Adrenal gland (tissue), 12 donors: ENCODE data around the gene MYO10. TPM values are rescaled to one million over a fixed set of nuclear protein-coding genes. Genes with fewer than 3 reads are reported as not detected.

Experiments used
- DNase-seq, 7 donors: peaks; one replicate each; pipeline ENCODE4 v3.0.0-alpha.2; 2019 to 2020
- H3K27ac ChIP-seq, 5 donors: fragments of 200-600 bp; sonication (generic) in 4 of 5; 1 replicate in 3 of 5; 2 replicates in 2 of 5; pipeline versions ENCODE4 v1.5.1 to v1.8.0; 2016 to 2020; ENCODE audit warnings: mild to moderate bottlenecking in 1 of 5
- H3K27me3 ChIP-seq: fragments of 200-600 bp; 2 replicates; pipeline ENCODE4 v1.8.0; 2021
- H3K36me3 ChIP-seq, 2 donors: fragments of 200-600 bp; replicated peaks in 1 of 2; 1 replicate in 1 of 2; 2 replicates in 1 of 2; pipeline versions ENCODE4 v1.5.1 to v1.8.0; 2018 to 2022
- H3K4me1 ChIP-seq, 2 donors: fragments of 200-600 bp; replicated peaks in 1 of 2; 1 replicate in 1 of 2; 2 replicates in 1 of 2; pipeline versions ENCODE4 v1.5.1 to v1.8.0; 2018 to 2021
- H3K4me3 ChIP-seq, 4 donors: fragments of 200-600 bp; sonication (generic) in 3 of 4; one replicate each; pipeline ENCODE4 v1.5.1; 2016 to 2018
- H3K9me3 ChIP-seq, 3 donors: fragments of 200-600 bp; sonication (generic) in 1 of 3; replicated peaks in 1 of 3; 1 replicate in 2 of 3; 2 replicates in 1 of 3; pipeline versions ENCODE4 v1.5.1 to v1.8.0; 2016 to 2021
- CTCF ChIP-seq, 6 experiments: fragments of 450-650 bp in 4 of 6; fragments of 200-600 bp in 2 of 6; sonication (generic) in 1 of 6; IDR thresholded peaks; 1 replicate in 5 of 6; 2 replicates in 1 of 6; pipeline versions ENCODE4 v1.5.1 to v1.8.0; 2016 to 2021; ENCODE audit warnings: antibody characterized with exemption in 6 of 6, mild to moderate bottlenecking in 2 of 6, moderate library complexity in 1 of 6
- POLR2A ChIP-seq, 2 donors: fragments of 450-650 bp; IDR thresholded peaks; one replicate each; pipeline ENCODE4 v1.6.1; 2017; ENCODE audit warnings: antibody characterized with exemption in 2 of 2, mild to moderate bottlenecking in 2 of 2, moderate library complexity in 1 of 2
- WGBS, 4 donors: extraction: QIAGEN DNeasy Blood & Tissue Kit in 2 of 4; methylation state at CpG; one replicate each; pipeline versions ENCODE4 v1.1.5 to v1.1.7; 2013 to 2017; 5-methylcytosine and 5-hydroxymethylcytosine counted together
- intact Hi-C, 2 donors: fragments of 100-400 bp; cut with DNase I; formaldehyde crosslinking; loops; one replicate each; pipeline versions ENCODE4 v1.14.1 to v1.15.0; 2022 to 2023
- polyA plus RNA-seq, 3 donors: library from polyadenylated mRNA; stranded (reverse); fragments of 200-250 nt in 2 of 3; fragments of 350-450 nt in 1 of 3; fragmentation: Illumina TruSeq in 1 of 3; extraction: RNeasy Lipid Tissue Mini Kit (QIAGEN cat#74804) in 1 of 3; gene quantifications; one replicate each; pipeline ENCODE4 v1.2.3, GENCODE V29; 2013 to 2014
- total RNA-seq, 9 donors: library from RNA; depleted of rRNA in 4 of 9; stranded (reverse); fragments of >200 nt in 4 of 9; fragments of 120-200 nt in 1 of 9; fragmentation: NEBNext Ultra II Directional in 1 of 9; extraction: Animal tissue kit (Norgen Biotek cat#: 25700) in 1 of 9; gene quantifications; one replicate each; pipeline versions ENCODE4 v1.1.0 to v1.2.4, GENCODE V29; 2013 to 2023
- donor health status: healthy with polysubstance abuse.
- donor health status: Bipolar disorder and iron deficiency.
- donor health status: DM: yes; HTN: yes; CAD: no.
- donor health status: DM: no; HTN: no; CAD: no.
- donor health status: DM: no; HTN: no; CAD: no.
- donor health status: DM: yes; HTN: yes; CAD: no.

MYO10 gene
- total and polyA plus RNA-seq, 12 donors, result 2.2 to 38.9 (median 10.5) TPM

GRCh38 chr5:16856531-16856930 is 79.6 kb downstream of the MYO10 start:
- H3K4me1 ChIP-seq, result peaks cover 0 to 13% of the 10 kb centered on the region in 2 donors
- no peak overlapping the region for H3K4me3 ChIP-seq
- 69 to 77% (median 71%) methylated on average over 5 of the region's 5 CpGs for WGBS, 4 donors
- no peaks in the 10 kb centered on the region for H3K9me3 ChIP-seq
- no peaks in the 10 kb centered on the region for H3K27me3 ChIP-seq
- no peak overlapping the region for H3K27ac ChIP-seq
- DNase-seq, result no peak
- TF ChIP-seq CTCF (IDR thresholded peaks at IDR 0.05) (no peak), POLR2A (IDR thresholded peaks at IDR 0.05) (no peak)
- no peaks in the 10 kb centered on the region for H3K36me3 ChIP-seq
- intact Hi-C loops, result no loop called here

DNA sequence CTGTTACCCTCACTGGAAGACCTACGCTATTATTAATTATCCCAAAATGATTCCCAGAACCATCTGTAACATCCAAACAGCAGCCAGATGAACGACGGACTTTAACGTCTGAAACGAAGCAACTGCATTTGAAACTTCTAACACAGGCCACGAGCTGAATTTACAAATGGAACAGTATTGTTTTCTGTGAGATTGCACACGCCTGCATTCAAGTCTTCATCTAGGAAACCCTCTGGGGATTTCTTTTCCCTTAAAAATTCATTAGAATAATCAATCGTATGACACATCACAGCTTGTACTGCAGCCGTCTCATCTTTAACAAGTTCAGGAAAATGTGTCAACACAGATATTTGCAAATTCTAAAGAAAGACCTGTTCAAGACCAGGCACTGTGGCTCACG is 80.2 kb downstream of the MYO10 start:
- no peak overlapping the region for H3K4me3 ChIP-seq
- no peak for TF ChIP-seq CTCF (IDR thresholded peaks at IDR 0.05)
- TF ChIP-seq POLR2A (IDR thresholded peaks at IDR 0.05), result no peak
- intact Hi-C loops, result no loop called here
- H3K9me3 ChIP-seq, result no peaks in the 10 kb centered on the region
- peaks cover 0 to 13% of the 10 kb centered on the region in 2 donors for H3K4me1 ChIP-seq
- H3K36me3 ChIP-seq, result no peaks in the 10 kb centered on the region
- DNase-seq, result no peak
- no peaks in the 10 kb centered on the region for H3K27me3 ChIP-seq
- H3K27ac ChIP-seq, result no peak overlapping the region
- 60 to 77% (median 74%) methylated on average over 10 of the region's 10 CpGs for WGBS, 4 donors

DNA sequence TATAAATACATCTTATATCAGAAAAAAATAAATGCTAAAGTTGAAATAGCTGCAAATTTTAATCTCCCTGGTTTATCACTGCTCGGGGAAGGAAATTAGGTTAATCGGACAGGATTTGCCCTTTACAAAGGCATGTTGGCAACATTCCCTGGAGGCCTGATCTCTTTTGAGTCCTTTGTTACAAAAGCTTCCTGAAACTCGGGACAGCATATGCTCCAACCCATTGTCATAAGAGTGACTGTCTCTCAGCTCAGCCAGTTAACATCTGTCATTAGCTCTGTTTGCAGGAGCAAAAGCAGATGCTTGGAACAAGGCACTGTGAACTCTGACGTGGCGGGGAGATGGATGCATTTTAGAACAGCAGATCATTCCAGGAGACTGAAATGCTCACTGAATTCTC is 80.6 kb downstream of the MYO10 start:
- H3K36me3 ChIP-seq, result no peaks in the 10 kb centered on the region
- H3K4me3 ChIP-seq, result no peak overlapping the region
- intact Hi-C loops, result no loop called here
- no peak for TF ChIP-seq CTCF (IDR thresholded peaks at IDR 0.05)
- TF ChIP-seq POLR2A (IDR thresholded peaks at IDR 0.05), result no peak
- peaks cover 0 to 13% of the 10 kb centered on the region in 2 donors for H3K4me1 ChIP-seq
- H3K27ac ChIP-seq, result no peak overlapping the region
- H3K27me3 ChIP-seq, result no peaks in the 10 kb centered on the region
- WGBS, 4 donors, result 18 to 35% (median 32%) methylated on average over 2 to 5 of the region's 5 CpGs
- peak; percentile 21 to 68 (median 42) for DNase-seq
- H3K9me3 ChIP-seq, result no peaks in the 10 kb centered on the region

- Histone ChIP-seq H3K27me3 (no peaks in the 10 kb centered on the region), H3K4me1 (peaks cover 0 to 13% of the 10 kb centered on the region in 2 donors), H3K27ac (no peak overlapping the region), H3K9me3 (no peaks in the 10 kb centered on the region), H3K36me3 (no peaks in the 10 kb centered on the region), H3K4me3 (no peak overlapping the region)
- intact Hi-C loops, result no loop called here
- DNase-seq, result peak in 2 of 7 donors; percentile 21 to 30
- WGBS, 4 donors, result 39 to 57% (median 56%) methylated on average over 2 of the region's 2 CpGs
- no peak for TF ChIP-seq POLR2A (IDR thresholded peaks at IDR 0.05)
- no peak for TF ChIP-seq CTCF (IDR thresholded peaks at IDR 0.05)
These were observed 81.7 kb downstream of the MYO10 start for GRCh38 chr5:16854351-16854750.
